GM12874 (cell line): Measurements from ENCODE around the gene CHST9.

Experiments
- CTCF ChIP-seq: IDR thresholded peaks from 2 replicates; pipeline ENCODE4 v1.5.1; 2011; ENCODE audit warnings: low read depth, mild to moderate bottlenecking, control low read depth, low read length, moderate library complexity; ENCODE audit not compliant: insufficient read depth

CHST9 gene

GRCh38 chr18:26909599-26910290 lies 275.4 kb downstream of the CHST9 start:
- TF ChIP-seq CTCF: no peak

GRCh38 chr18:26908906-26909305 lies 276.2 kb downstream of the CHST9 start:
- TF ChIP-seq CTCF: no peak

DNA sequence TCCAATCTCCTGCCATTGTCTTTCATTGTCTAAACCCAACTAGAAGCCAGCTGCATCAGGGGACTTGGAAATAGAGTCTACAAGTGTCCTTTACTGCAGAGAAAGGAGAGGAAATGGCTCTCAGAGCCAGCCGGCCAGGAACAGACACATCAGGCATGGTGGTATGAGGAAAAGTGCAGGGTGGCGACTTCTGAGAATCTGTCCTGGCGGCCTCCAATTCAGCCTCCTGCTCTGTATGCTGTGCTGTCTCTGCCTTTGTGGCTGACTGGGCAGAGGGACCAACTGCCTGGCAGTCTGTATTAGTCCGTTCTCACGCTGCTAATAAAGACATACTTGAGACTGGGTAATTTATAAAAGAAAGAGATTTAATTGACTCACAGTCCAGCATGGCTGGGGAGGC lies 282.8 kb downstream of the CHST9 start:
- no peak for TF ChIP-seq CTCF

DNA sequence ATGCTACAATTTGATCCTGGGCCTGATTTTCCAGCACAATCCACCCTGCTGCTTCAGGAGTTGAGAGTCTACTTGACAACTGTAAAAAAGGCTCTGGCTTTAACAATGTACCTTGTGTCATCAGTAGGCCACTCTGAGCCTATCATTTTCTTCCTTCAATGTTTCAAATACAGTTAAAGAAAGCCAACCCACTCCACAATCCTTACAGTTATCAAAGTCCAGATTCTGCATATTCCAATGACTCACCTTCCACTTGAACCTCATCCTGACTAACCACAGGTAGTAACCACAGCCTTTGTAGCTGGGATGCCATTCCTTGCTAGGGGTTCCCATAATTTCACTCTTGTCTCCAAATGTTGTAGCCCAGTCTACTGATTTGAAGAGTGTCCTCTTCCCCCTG lies 284.1 kb downstream of the CHST9 start:
- no peak for TF ChIP-seq CTCF

- TF ChIP-seq CTCF: no peak
Observed at GRCh38 chr18:26894426-26894825, 290.7 kb downstream of the CHST9 start.

- TF ChIP-seq CTCF: no peak
Observed at GRCh38 chr18:26893996-26894395, 291.1 kb downstream of the CHST9 start.

DNA sequence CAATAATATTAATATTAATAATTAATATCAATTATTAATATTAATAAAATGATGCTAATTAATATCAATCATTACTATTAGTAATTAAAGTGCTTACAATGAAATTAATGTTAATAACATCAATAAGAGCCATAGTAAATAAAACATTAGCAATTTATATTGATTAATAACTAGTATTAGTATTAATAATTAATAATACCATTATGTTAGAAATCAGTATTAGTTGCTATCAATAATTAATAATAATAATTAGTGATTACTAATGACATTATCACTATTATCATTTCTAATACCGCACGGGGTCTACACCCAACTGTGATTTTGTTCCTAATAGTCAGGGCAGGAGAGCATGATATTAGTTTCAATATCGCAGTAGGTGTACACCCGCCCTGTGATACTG lies 296.8 kb downstream of the CHST9 start:
- TF ChIP-seq CTCF: no peak
